ENCODE measurements around the gene LCE1E. TPM values are rescaled to one million over a fixed set of nuclear protein-coding genes. Genes with fewer than 3 reads are reported as not detected.
A peak's percentile ranks its signal among the peaks of the same experiment; 100 is the strongest.

The LCE1E gene
- polyA plus RNA-seq, 2 donors, result 0.04 TPM; not detected in 1

DNA sequence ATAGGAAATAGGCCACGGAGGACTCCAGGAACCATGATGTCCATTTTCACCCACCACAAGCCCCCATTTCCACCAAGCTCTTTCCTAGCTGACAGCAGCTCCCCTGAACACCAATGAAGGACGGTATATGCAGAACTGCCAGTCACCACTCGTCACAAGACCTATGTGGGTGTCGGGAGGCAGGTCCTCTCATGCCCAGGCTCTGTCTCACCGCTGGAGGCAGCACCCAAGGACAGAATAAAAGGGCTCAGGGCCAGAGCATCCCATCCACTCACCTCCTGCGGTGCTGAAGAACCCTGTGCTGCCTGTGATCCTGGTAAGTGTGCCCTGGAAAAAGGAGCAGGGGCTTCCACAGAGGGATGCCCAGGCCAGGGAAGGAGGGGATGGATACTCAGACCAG is 11.2 kb upstream of the LCE1E start, which contains the start of gene LCE1F:
Gene LCE1F, plus strand, starts transcription at position 266 of the 400 bp plus-strand sequence. CDS start 1,232 bp downstream, outside the sequence.
- WGBS, 2 donors, result 55 to 64% methylated on average over 6 of the region's 6 CpGs

GRCh38 chr1:152776361-152776760 is 9.7 kb upstream of the LCE1E start:
- H3K4me1 ChIP-seq (ENCODE audit: control insufficient read depth in 2 of 2, insufficient read depth in 2 of 2, low read length in 1 of 2), result no peaks in the 10 kb centered on the region
- no peaks in the 10 kb centered on the region for H3K36me3 ChIP-seq (ENCODE audit: control insufficient read depth in 2 of 2, insufficient read depth in 2 of 2, low read length in 1 of 2)
- 82 to 87% methylated on average over 11 of the region's 11 CpGs for WGBS, 2 donors
- no peaks in the 10 kb centered on the region for H3K9me3 ChIP-seq (ENCODE audit: control insufficient read depth in 2 of 2, insufficient read depth in 1 of 2, low read depth in 1 of 2, low read length in 1 of 2)
- no peak overlapping the region for H3K4me3 ChIP-seq (ENCODE audit: low read depth in 1 of 2, low read length in 2 of 2)
- no peak overlapping the region for H3K27ac ChIP-seq (ENCODE audit: low read depth in 2 of 2, low read length in 1 of 2)
- no peaks in the 10 kb centered on the region for H3K27me3 ChIP-seq (ENCODE audit: control insufficient read depth in 1 of 2, insufficient read depth in 2 of 2, low read length in 2 of 2)

More for the DNA sequence above, 11.2 kb upstream of the LCE1E start, which contains the start of gene LCE1F:
- no peaks in the 10 kb centered on the region for H3K9me3 ChIP-seq (ENCODE audit: control insufficient read depth in 2 of 2, insufficient read depth in 1 of 2, low read depth in 1 of 2, low read length in 1 of 2)
- no peaks in the 10 kb centered on the region for H3K36me3 ChIP-seq (ENCODE audit: control insufficient read depth in 2 of 2, insufficient read depth in 2 of 2, low read length in 1 of 2)
- no peaks in the 10 kb centered on the region for H3K27me3 ChIP-seq (ENCODE audit: control insufficient read depth in 1 of 2, insufficient read depth in 2 of 2, low read length in 2 of 2)
- H3K4me1 ChIP-seq (ENCODE audit: control insufficient read depth in 2 of 2, insufficient read depth in 2 of 2, low read length in 1 of 2), result no peaks in the 10 kb centered on the region
- no peak within 1 kb of the TSS for H3K4me3 ChIP-seq (ENCODE audit: low read depth in 1 of 2, low read length in 2 of 2)
- no peak within 1 kb of the TSS for H3K27ac ChIP-seq (ENCODE audit: low read depth in 2 of 2, low read length in 1 of 2)

- Histone ChIP-seq H3K36me3 (ENCODE audit: control insufficient read depth in 2 of 2, insufficient read depth in 2 of 2, low read length in 1 of 2) (no peaks in the 10 kb centered on the region), H3K27ac (ENCODE audit: low read depth in 2 of 2, low read length in 1 of 2) (no peak overlapping the region), H3K27me3 (ENCODE audit: control insufficient read depth in 1 of 2, insufficient read depth in 2 of 2, low read length in 2 of 2) (no peaks in the 10 kb centered on the region), H3K4me1 (ENCODE audit: control insufficient read depth in 2 of 2, insufficient read depth in 2 of 2, low read length in 1 of 2) (no peaks in the 10 kb centered on the region), H3K9me3 (ENCODE audit: control insufficient read depth in 2 of 2, insufficient read depth in 1 of 2, low read depth in 1 of 2, low read length in 1 of 2) (no peaks in the 10 kb centered on the region), H3K4me3 (ENCODE audit: low read depth in 1 of 2, low read length in 2 of 2) (no peak overlapping the region)
- WGBS, 2 donors, result 62 to 67% methylated on average over 4 of the region's 4 CpGs
These were observed 8.4 kb upstream of the LCE1E start for GRCh38 chr1:152777510-152778137.

GRCh38 chr1:152783095-152783494 is 3.0 kb upstream of the LCE1E start:
- 55 to 71% methylated on average over 2 of the region's 2 CpGs for WGBS, 2 donors
- Histone ChIP-seq H3K36me3 (ENCODE audit: control insufficient read depth in 2 of 2, insufficient read depth in 2 of 2, low read length in 1 of 2) (no peaks in the 10 kb centered on the region), H3K27ac (ENCODE audit: low read depth in 2 of 2, low read length in 1 of 2) (no peak overlapping the region), H3K4me3 (ENCODE audit: low read depth in 1 of 2, low read length in 2 of 2) (no peak overlapping the region), H3K4me1 (ENCODE audit: control insufficient read depth in 2 of 2, insufficient read depth in 2 of 2, low read length in 1 of 2) (peaks cover 0 to 6% of the 10 kb centered on the region in 2 donors), H3K27me3 (ENCODE audit: control insufficient read depth in 1 of 2, insufficient read depth in 2 of 2, low read length in 2 of 2) (no peaks in the 10 kb centered on the region), H3K9me3 (ENCODE audit: control insufficient read depth in 2 of 2, insufficient read depth in 1 of 2, low read depth in 1 of 2, low read length in 1 of 2) (no peaks in the 10 kb centered on the region)

DNA sequence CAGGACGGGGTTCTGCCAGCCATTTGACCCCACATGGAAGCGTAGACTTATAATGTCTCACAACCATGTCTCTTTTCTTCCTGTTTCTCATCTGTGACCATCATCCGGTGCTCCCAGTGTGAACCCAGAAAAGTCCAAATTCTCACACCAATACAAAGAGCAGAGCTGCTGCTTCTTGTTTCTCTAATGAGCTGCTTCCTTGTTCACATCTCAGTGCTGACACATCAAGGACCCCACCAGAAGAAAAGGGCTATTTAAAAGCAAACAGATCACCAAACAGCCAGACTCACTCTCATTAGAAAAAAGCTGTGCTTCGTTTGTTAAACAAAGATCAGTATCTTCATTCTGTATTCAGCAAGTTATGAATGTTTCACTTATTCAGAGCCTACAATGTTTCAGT is 9.6 kb downstream of the LCE1E start:
- Histone ChIP-seq H3K27me3 (ENCODE audit: control insufficient read depth in 1 of 2, insufficient read depth in 2 of 2, low read length in 2 of 2) (no peaks in the 10 kb centered on the region), H3K9me3 (ENCODE audit: control insufficient read depth in 2 of 2, insufficient read depth in 1 of 2, low read depth in 1 of 2, low read length in 1 of 2) (no peaks in the 10 kb centered on the region), H3K4me3 (ENCODE audit: low read depth in 1 of 2, low read length in 2 of 2) (no peak overlapping the region), H3K36me3 (ENCODE audit: control insufficient read depth in 2 of 2, insufficient read depth in 2 of 2, low read length in 1 of 2) (no peaks in the 10 kb centered on the region), H3K4me1 (ENCODE audit: control insufficient read depth in 2 of 2, insufficient read depth in 2 of 2, low read length in 1 of 2) (no peaks in the 10 kb centered on the region), H3K27ac (ENCODE audit: low read depth in 2 of 2, low read length in 1 of 2) (no peak overlapping the region)
- WGBS, 2 donors, result 59 to 68% methylated on average over 4 of the region's 4 CpGs

DNA sequence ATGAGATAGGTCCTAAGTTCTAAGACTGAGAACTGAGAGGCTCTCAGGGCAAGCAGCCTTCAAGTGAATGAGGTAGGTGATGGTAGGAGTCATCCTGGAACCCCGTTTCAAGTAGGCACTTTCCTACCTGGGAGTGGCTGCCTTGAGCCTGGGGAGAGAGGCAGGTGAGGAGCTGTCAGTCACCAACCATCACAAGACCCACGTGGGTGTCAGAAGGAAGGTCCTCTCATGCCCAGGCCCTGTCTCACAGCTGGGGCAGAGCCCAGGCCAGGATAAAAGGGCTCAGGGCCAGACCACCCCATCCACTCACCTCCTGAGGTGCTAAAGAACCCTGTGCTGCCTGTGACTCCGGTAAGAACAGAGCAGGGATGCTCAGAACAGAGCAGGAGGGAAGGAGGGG is 10.4 kb downstream of the LCE1E start, which contains the start of gene LCE1D:
Gene LCE1D, plus strand, starts transcription at position 301 of the 400 bp plus-strand sequence. CDS start 1,074 bp downstream, outside the sequence.
- Histone ChIP-seq H3K9me3 (ENCODE audit: control insufficient read depth in 2 of 2, insufficient read depth in 1 of 2, low read depth in 1 of 2, low read length in 1 of 2) (no peaks in the 10 kb centered on the region), H3K4me1 (ENCODE audit: control insufficient read depth in 2 of 2, insufficient read depth in 2 of 2, low read length in 1 of 2) (no peaks in the 10 kb centered on the region), H3K27ac (ENCODE audit: low read depth in 2 of 2, low read length in 1 of 2) (no peak within 1 kb of the TSS), H3K36me3 (ENCODE audit: control insufficient read depth in 2 of 2, insufficient read depth in 2 of 2, low read length in 1 of 2) (no peaks in the 10 kb centered on the region), H3K27me3 (ENCODE audit: control insufficient read depth in 1 of 2, insufficient read depth in 2 of 2, low read length in 2 of 2) (no peaks in the 10 kb centered on the region), H3K4me3 (ENCODE audit: low read depth in 1 of 2, low read length in 2 of 2) (no peak within 1 kb of the TSS)
- WGBS, 2 donors, result 29 to 54% methylated on average over 2 to 3 of the region's 3 CpGs

DNA sequence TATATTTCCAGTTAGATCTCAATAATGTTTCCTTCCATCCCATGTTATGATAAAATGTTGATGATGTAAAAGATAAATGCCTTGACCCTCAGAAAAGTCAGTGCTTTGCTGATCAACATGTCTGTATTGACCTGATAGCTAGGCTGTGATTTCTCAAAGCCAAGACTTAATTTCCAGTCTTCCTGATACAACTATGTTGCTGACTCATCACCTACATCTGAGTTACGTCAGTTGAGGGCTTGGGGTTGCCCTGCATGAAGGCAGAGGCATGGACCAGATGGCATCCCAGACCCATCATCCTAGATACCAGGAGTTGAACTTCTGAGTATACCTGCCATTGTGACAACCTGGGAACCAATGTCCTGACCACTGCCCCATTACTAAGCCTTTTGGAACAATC is 15.3 kb downstream of the LCE1E start:
- Histone ChIP-seq H3K27me3 (ENCODE audit: control insufficient read depth in 1 of 2, insufficient read depth in 2 of 2, low read length in 2 of 2) (no peaks in the 10 kb centered on the region), H3K9me3 (ENCODE audit: control insufficient read depth in 2 of 2, insufficient read depth in 1 of 2, low read depth in 1 of 2, low read length in 1 of 2) (no peaks in the 10 kb centered on the region), H3K4me1 (ENCODE audit: control insufficient read depth in 2 of 2, insufficient read depth in 2 of 2, low read length in 1 of 2) (peaks cover under 1 to 1% of the 10 kb centered on the region in 2 donors), H3K36me3 (ENCODE audit: control insufficient read depth in 2 of 2, insufficient read depth in 2 of 2, low read length in 1 of 2) (no peaks in the 10 kb centered on the region), H3K27ac (ENCODE audit: low read depth in 2 of 2, low read length in 1 of 2) (no peak overlapping the region), H3K4me3 (ENCODE audit: low read depth in 1 of 2, low read length in 2 of 2) (no peak overlapping the region)
- WGBS, 2 donors, result 44 to 67% methylated on average over 1 of the region's 1 CpG

GRCh38 chr1:152806576-152806975 is 20.5 kb downstream of the LCE1E start, which contains the start of gene LCE1C:
Gene LCE1C (minus strand): TSS chr1:152806651. CDS start chr1:152805478, 1,173 bp downstream.
- Histone ChIP-seq H3K27me3 (ENCODE audit: control insufficient read depth in 1 of 2, insufficient read depth in 2 of 2, low read length in 2 of 2) (no peaks in the 10 kb centered on the region), H3K36me3 (ENCODE audit: control insufficient read depth in 2 of 2, insufficient read depth in 2 of 2, low read length in 1 of 2) (no peaks in the 10 kb centered on the region), H3K27ac (ENCODE audit: low read depth in 2 of 2, low read length in 1 of 2) (peak within 1 kb of the TSS in 1 of 2 donors; percentile 31), H3K9me3 (ENCODE audit: control insufficient read depth in 2 of 2, insufficient read depth in 1 of 2, low read depth in 1 of 2, low read length in 1 of 2) (no peaks in the 10 kb centered on the region), H3K4me3 (ENCODE audit: low read depth in 1 of 2, low read length in 2 of 2) (no peak within 1 kb of the TSS), H3K4me1 (ENCODE audit: control insufficient read depth in 2 of 2, insufficient read depth in 2 of 2, low read length in 1 of 2) (peaks cover 3 to 12% of the 10 kb centered on the region in 2 donors)
- 32% methylated on average over 3 of the region's 3 CpGs for WGBS, 2 donors

DNA sequence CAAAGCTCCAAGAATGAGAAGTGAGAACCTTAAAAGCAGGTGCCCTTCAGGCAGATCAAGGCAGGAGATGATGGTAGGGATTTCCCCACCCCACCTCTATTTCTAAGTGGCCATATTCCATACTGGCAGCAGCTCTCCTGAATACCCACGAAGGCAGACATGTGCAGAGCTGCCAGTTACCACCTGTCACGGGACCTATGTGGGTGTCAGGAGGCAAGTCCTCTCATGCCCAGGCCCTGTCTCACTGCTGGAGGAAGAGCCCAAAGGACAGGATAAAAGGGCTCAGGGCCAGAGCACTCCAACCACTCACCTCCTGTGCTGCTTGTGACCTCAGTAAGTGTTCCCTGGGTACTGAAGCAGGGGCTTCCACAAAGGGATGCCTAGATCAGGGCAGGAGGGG is 25.0 kb downstream of the LCE1E start:
- Histone ChIP-seq H3K4me1 (ENCODE audit: control insufficient read depth in 2 of 2, insufficient read depth in 2 of 2, low read length in 1 of 2) (peaks cover 3 to 12% of the 10 kb centered on the region in 2 donors), H3K4me3 (ENCODE audit: low read depth in 1 of 2, low read length in 2 of 2) (no peak overlapping the region), H3K27ac (ENCODE audit: low read depth in 2 of 2, low read length in 1 of 2) (no peak overlapping the region), H3K9me3 (ENCODE audit: control insufficient read depth in 2 of 2, insufficient read depth in 1 of 2, low read depth in 1 of 2, low read length in 1 of 2) (no peaks in the 10 kb centered on the region), H3K36me3 (ENCODE audit: control insufficient read depth in 2 of 2, insufficient read depth in 2 of 2, low read length in 1 of 2) (no peaks in the 10 kb centered on the region), H3K27me3 (ENCODE audit: control insufficient read depth in 1 of 2, insufficient read depth in 2 of 2, low read length in 2 of 2) (no peaks in the 10 kb centered on the region)
- WGBS, 2 donors, result 46 to 68% methylated on average over 2 of the region's 2 CpGs

- H3K36me3 ChIP-seq (ENCODE audit: control insufficient read depth in 2 of 2, insufficient read depth in 2 of 2, low read length in 1 of 2), result no peaks in the 10 kb centered on the region
- no peaks in the 10 kb centered on the region for H3K27me3 ChIP-seq (ENCODE audit: control insufficient read depth in 1 of 2, insufficient read depth in 2 of 2, low read length in 2 of 2)
- H3K4me1 ChIP-seq (ENCODE audit: control insufficient read depth in 2 of 2, insufficient read depth in 2 of 2, low read length in 1 of 2), result peaks cover 0 to 7% of the 10 kb centered on the region in 2 donors
- no peak within 1 kb of the TSS for H3K4me3 ChIP-seq (ENCODE audit: low read depth in 1 of 2, low read length in 2 of 2)
- WGBS, 2 donors, result 78 to 84% methylated on average over 2 of the region's 2 CpGs
- H3K27ac ChIP-seq (ENCODE audit: low read depth in 2 of 2, low read length in 1 of 2), result no peak within 1 kb of the TSS
- no peaks in the 10 kb centered on the region for H3K9me3 ChIP-seq (ENCODE audit: control insufficient read depth in 2 of 2, insufficient read depth in 1 of 2, low read depth in 1 of 2, low read length in 1 of 2)
These were observed 25.6 kb downstream of the LCE1E start, which contains the start of gene LCE1B for GRCh38 chr1:152811671-152812070. Gene LCE1B (plus strand): TSS chr1:152811971. CDS start chr1:152812447, 476 bp downstream.

Measured in esophagus (tissue), 2 donors.